Measurements from ENCODE around the gene CAMTA1. TPM values are rescaled to one million over a fixed set of nuclear protein-coding genes. Genes with fewer than 3 reads are reported as not detected.
"Not testable (repeated sequence)": the region's sequence is repeated elsewhere in the genome, so short reads cannot be mapped to it uniquely, and the experiment has no call there.

Gene CAMTA1
- polyA plus RNA-seq, 1 of the 3 experiments (the other 2 are of a cell fraction): 63.1 TPM

DNA sequence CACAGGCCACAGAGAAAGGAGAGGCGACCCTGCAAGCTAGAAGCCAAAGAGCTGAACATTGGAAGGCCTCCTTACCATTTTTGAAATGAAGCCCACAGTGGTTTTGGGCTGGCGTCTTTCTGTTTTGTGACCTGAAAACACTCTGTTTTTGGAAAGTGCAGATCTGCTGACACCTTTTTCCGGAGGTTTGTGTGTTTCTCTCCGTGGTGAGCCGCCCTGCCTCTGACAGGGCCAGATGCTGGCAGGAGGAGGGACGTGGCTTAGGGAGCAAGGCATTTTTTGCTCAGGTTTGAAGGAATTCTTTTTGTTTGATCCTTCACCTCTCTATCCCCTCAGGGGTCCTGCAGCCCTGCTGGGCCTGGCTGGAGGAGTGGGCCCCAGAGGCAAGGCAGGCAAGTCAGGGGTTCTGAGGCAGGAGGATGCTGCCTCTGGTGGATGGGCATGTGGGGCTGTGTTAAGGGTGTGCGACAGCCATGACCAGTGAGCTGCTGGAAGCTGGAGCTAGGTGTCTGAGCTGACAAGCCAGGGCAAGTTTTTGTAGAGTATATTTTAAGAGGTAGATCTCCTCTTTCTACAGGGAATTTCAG lies 133.8 kb downstream of the CAMTA1 start:
- no peak overlapping the region for H2AFZ ChIP-seq (ENCODE audit: low read depth)
- CTCF ChIA-PET: interaction anchor here (0.8 to 1.0 kb wide), 2 partner anchors 124 to 151 kb away, joined by 3 read pairs; no protein-coding TSS in a partner anchor
- TF ChIP-seq, protein P1, sequence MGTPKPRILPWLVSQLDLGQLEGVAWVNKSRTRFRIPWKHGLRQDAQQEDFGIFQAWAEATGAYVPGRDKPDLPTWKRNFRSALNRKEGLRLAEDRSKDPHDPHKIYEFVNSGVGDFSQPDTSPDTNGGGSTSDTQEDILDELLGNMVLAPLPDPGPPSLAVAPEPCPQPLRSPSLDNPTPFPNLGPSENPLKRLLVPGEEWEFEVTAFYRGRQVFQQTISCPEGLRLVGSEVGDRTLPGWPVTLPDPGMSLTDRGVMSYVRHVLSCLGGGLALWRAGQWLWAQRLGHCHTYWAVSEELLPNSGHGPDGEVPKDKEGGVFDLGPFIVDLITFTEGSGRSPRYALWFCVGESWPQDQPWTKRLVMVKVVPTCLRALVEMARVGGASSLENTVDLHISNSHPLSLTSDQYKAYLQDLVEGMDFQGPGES (IDR thresholded peaks at IDR 0.05; ENCODE audit: low read depth, low read length): no peak
- TF ChIP-seq, protein P2, sequence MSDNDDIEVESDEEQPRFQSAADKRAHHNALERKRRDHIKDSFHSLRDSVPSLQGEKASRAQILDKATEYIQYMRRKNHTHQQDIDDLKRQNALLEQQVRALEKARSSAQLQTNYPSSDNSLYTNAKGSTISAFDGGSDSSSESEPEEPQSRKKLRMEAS (IDR thresholded peaks at IDR 0.05; ENCODE audit: low read depth): no peak
- TF ChIP-seq, protein P3, sequence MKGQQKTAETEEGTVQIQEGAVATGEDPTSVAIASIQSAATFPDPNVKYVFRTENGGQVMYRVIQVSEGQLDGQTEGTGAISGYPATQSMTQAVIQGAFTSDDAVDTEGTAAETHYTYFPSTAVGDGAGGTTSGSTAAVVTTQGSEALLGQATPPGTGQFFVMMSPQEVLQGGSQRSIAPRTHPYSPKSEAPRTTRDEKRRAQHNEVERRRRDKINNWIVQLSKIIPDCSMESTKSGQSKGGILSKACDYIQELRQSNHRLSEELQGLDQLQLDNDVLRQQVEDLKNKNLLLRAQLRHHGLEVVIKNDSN (IDR thresholded peaks at IDR 0.05; ENCODE audit: borderline replicate concordance, low read depth): no peak
- TF ChIP-seq, protein P4, sequence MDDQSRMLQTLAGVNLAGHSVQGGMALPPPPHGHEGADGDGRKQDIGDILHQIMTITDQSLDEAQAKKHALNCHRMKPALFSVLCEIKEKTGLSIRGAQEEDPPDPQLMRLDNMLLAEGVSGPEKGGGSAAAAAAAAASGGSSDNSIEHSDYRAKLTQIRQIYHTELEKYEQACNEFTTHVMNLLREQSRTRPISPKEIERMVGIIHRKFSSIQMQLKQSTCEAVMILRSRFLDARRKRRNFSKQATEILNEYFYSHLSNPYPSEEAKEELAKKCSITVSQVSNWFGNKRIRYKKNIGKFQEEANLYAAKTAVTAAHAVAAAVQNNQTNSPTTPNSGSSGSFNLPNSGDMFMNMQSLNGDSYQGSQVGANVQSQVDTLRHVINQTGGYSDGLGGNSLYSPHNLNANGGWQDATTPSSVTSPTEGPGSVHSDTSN (IDR thresholded peaks at IDR 0.05): no peak
- no peak for TF ChIP-seq TAF1 (IDR thresholded peaks at IDR 0.05; ENCODE audit: borderline replicate concordance, low read depth, low read length)
- TF ChIP-seq GATA2 (CRISPR knock-in tag; IDR thresholded peaks at IDR 0.05): no peak
- TF ChIP-seq TEAD4 (IDR thresholded peaks at IDR 0.05; ENCODE audit: borderline replicate concordance, insufficient read depth): no peak
- no peak for TF ChIP-seq SMC3 (IDR thresholded peaks at IDR 0.05; ENCODE audit: low read depth, low read length)
- no peak for TF ChIP-seq ELF1 (IDR thresholded peaks at IDR 0.05)
- TF ChIP-seq YY1 (IDR thresholded peaks at IDR 0.05; ENCODE audit: low read depth): no peak

DNA sequence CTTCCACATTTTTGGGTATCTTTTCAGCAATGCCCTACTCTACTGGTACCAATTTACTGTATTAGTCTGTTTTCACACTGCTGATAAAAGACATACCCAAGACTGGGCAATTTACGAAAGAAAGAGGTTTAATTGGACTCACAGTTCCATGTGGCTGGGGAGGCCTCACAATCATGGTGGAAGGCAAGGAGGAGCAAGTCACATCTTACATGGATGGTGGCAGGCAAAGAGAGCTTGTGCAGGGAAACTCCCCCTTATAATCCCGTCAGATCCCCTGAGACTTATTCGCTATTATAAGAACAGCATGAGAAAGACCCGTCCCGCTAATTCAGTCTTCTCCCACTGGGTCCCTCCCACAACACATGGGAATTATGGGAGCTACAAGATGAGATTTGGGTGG lies 136.3 kb downstream of the CAMTA1 start:
- DNase-seq; H3F3A ChIP-seq (replicated peaks; ENCODE audit: insufficient read depth); H3K27me3 ChIP-seq (ENCODE audit: insufficient read depth); H2AFZ ChIP-seq (ENCODE audit: low read depth); H4K20me1 ChIP-seq (ENCODE audit: insufficient read depth); POLR2A ChIA-PET; H3K4me3 ChIP-seq (ENCODE audit: low read depth in 2 of 2, low read length in 1 of 2); H3K9me2 ChIP-seq; CTCF ChIA-PET; H3K9ac ChIP-seq; H3K36me3 ChIP-seq (replicated peaks in 1 of 2; ENCODE audit: control insufficient read depth in 1 of 2, insufficient read depth in 2 of 2, low read length in 1 of 2); H3K9me3 ChIP-seq; H3K4me2 ChIP-seq; H3K79me2 ChIP-seq (ENCODE audit: insufficient read depth); H3K27ac ChIP-seq (ENCODE audit: low read depth in 2 of 2, low read length in 1 of 2): not testable (repeated sequence)
- H3K4me1 ChIP-seq (ENCODE audit: control insufficient read depth in 1 of 2, insufficient read depth in 2 of 2, low read depth in 1 of 2, low read length in 1 of 2): peaks cover 0 to 22% of the 10 kb centered on the region in 2 experiments; a peak in 1 of 4 replicates
- 91% methylated on average over 5 of the region's 5 CpGs for WGBS (ENCODE audit: low lambda C conversion rate)

More for the DNA sequence above, 133.8 kb downstream of the CAMTA1 start:
- no peak for DNase-seq
- Histone ChIP-seq H4K20me1 (ENCODE audit: insufficient read depth) (no peaks in the 10 kb centered on the region), H3F3A (replicated peaks; ENCODE audit: insufficient read depth) (no peaks in the 10 kb centered on the region), H3K4me3 (ENCODE audit: low read depth in 2 of 2, low read length in 1 of 2) (no peak overlapping the region), H3K36me3 (replicated peaks in 1 of 2; ENCODE audit: control insufficient read depth in 1 of 2, insufficient read depth in 2 of 2, low read length in 1 of 2) (no peaks in the 10 kb centered on the region), H3K9me3 (no peaks in the 10 kb centered on the region), H3K4me1 (ENCODE audit: control insufficient read depth in 1 of 2, insufficient read depth in 2 of 2, low read depth in 1 of 2, low read length in 1 of 2) (peaks cover 0 to 16% of the 10 kb centered on the region in 2 experiments; a peak in 1 of 4 replicates), H3K9ac (no peak overlapping the region), H3K79me2 (ENCODE audit: insufficient read depth) (no peaks in the 10 kb centered on the region), H3K9me2 (no peaks in the 10 kb centered on the region), H3K27ac (ENCODE audit: low read depth in 2 of 2, low read length in 1 of 2) (no peak overlapping the region), H3K4me2 (no peak overlapping the region), H3K27me3 (ENCODE audit: insufficient read depth) (no peaks in the 10 kb centered on the region)
- POLR2A ChIA-PET: interaction anchor here (0.5 kb wide), 1 partner anchor 86 kb away, joined by 3 read pairs; no protein-coding TSS in a partner anchor
- WGBS (ENCODE audit: low lambda C conversion rate): 81% methylated on average over 7 of the region's 7 CpGs
